Measurements from ENCODE around the gene RASAL1. TPM values are rescaled to one million over a fixed set of nuclear protein-coding genes. Genes with fewer than 3 reads are reported as not detected.
"Not testable (repeated sequence)": the region's sequence is repeated elsewhere in the genome, so short reads cannot be mapped to it uniquely, and the experiment has no call there.

Gene RASAL1
- total RNA-seq, 2 donors from 2014 or later = not detected

- DNase-seq (ENCODE audit: low spot score) = no peak
- intact Hi-C loops (cut with DNase I) = no loop called here
Observed at GRCh38 chr12:113127791-113128199, 7.8 kb downstream of the RASAL1 start.

- DNase-seq (ENCODE audit: low spot score) = no peak
- intact Hi-C loops (cut with DNase I) = no loop called here
Observed at GRCh38 chr12:113120670-113121370, 14.7 kb downstream of the RASAL1 start.

- DNase-seq (ENCODE audit: low spot score) = no peak
- intact Hi-C loops (cut with DNase I) = no loop called here
Observed at GRCh38 chr12:113119980-113120669, 15.4 kb downstream of the RASAL1 start.

DNA sequence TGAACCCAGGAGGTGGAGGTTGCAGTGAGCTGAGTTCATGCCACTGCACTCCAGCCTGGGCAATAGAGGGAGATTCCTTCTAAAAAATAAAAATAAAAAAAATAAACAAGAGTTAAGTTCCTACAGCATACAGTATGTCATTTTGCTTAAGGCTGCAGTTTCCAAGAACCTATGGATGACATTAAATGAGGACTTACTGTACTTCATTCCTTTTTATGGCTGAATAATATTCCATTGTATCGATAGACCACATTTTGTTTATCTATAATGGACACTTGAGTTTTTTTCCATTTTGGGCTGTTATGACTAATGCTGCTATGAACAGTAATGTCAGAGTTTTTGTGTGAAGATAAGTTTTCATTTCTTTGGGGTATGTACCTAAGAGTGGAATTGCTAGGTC, 17.4 kb downstream of the RASAL1 start:
- no peak for DNase-seq (ENCODE audit: low spot score)
- intact Hi-C loops (cut with DNase I) = no loop called here

GRCh38 chr12:113117684-113118083, 17.9 kb downstream of the RASAL1 start:
- intact Hi-C loops (cut with DNase I); DNase-seq (ENCODE audit: low spot score): not testable (repeated sequence)

DNA sequence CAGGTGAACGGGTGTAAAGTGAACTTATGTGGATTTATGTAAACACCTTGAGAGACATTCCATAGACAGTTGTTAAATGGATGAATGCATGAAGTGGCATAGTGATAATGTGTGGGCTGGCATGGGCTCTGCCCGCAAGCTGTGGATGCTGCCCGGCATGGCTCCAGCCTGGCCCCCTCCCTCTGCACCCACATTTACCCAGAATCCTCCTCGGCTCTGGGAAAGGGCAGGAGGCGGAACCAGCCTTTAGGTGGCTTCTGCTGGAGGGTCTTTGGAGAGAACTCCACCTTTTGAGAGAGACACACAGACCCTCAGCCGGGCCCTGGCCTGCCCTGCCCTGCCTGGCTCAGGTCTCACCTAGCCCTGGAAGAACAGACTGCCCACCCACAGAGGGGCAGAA, 18.7 kb downstream of the RASAL1 start:
- no peak for DNase-seq (ENCODE audit: low spot score)
- intact Hi-C loops (cut with DNase I) = no loop called here

DNA sequence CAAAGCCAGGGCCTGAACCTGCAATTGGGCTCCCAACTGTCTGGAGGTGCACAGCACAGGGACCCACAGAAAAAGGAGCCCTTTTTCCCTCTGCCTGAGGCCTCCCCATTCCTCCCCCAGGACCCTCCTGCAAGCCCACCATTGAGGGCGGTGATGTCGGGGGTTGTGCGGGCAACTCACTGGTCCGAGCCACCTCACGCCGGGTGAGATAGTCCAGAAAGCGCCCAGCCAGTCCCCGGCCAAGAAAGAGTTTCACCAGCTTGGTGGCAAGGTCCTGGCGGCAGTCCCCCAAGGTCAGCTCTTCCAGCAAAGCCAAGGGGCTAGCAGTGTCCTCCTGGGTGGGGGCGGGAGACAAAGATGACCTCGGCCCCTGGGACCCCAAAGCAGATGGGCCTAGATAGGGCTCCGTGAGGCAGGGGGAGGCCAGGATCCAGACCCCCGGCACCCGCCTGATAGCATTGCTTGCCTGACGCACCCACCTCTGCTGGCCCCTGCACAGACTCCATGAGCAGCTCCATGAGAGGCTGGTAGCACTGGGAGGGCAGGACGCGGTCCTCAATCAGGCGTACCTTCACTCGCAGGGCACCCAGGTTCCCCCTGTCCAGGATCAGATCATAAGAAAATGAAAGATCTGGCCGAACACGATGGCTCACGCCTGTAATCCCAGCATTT, 20.0 kb downstream of the RASAL1 start:
- intact Hi-C loops (cut with DNase I) = no loop called here
- DNase-seq (ENCODE audit: low spot score) = no peak

GRCh38 chr12:113114447-113115178, 20.9 kb downstream of the RASAL1 start:
- intact Hi-C loops (cut with DNase I) = no loop called here
- DNase-seq (ENCODE audit: low spot score) = no peak

GRCh38 chr12:113113397-113113796, 22.2 kb downstream of the RASAL1 start:
- intact Hi-C loops (cut with DNase I) = no loop called here
- no peak for DNase-seq (ENCODE audit: low spot score)

DNA sequence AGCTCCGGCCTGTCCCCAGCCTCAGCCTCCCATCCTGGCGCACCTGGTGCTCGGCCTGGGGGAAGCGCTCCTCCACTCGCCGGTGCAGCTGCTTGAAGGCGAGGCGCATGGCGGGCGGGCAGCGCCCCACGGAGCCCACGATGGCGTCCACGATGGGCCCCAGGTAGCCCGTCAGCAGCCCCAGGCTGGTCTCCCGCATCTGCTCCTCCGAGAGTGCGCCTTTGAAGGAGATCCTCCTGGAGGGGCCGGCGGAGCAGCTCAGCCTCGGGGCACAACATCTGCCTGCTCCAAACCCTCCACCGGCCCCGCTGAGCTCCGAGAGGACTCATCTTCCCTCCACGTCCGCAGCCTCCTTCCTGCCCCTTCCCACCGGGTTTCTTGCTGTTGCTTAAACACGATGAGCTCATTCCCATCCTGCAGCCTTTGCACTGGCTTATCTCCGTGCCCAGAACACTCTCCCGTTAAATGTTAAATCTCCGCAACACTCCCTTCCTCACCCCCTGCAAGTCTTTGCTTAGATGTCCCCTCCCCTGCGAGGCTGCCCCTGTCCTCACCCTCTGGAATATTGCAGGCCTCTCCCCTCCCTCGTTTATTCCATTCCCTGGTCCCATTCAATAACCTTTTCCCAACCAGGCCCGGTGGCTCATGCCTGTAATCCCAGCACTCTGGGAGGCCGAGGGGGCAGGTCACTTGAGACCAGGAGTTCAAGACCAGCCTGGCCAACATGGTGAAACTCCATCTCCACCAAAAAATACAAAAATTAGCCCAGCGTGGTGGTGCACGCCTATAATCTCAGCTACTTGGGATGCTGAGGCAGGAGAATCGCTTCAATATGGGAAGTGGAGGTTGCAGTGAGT, 23.3 kb downstream of the RASAL1 start:
- no peak for DNase-seq (ENCODE audit: low spot score)
- intact Hi-C loops (cut with DNase I) = no loop called here

GRCh38 chr12:113111247-113111646, 24.3 kb downstream of the RASAL1 start:
- intact Hi-C loops (cut with DNase I) = no loop called here
- DNase-seq (ENCODE audit: low spot score) = no peak

- DNase-seq (ENCODE audit: low spot score) = no peak
- intact Hi-C loops (cut with DNase I) = no loop called here
Observed at GRCh38 chr12:113109872-113110599, 25.5 kb downstream of the RASAL1 start.

DNA sequence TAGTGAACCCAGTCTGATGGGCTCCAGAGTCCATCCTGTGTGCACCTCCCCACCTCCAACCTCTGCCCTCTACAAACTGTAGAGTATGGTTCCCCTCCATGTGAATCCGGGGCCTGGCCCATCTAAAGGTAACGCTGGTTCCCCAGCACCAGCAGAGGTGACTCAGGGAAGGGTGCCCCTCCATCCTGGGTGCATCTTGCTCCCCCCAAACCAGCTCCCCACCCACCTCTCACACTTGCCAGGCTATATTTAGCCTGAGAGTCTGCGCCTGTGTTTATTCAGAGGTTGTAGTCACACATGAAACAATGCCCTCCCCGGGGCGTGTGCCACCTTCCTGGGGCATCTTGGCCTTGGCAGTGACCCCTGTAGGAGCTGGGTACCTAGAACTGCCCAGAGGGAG, 26.2 kb downstream of the RASAL1 start:
- DNase-seq (ENCODE audit: low spot score) = no peak
- intact Hi-C loops (cut with DNase I) = no loop called here

GRCh38 chr12:113108308-113108707, 27.3 kb downstream of the RASAL1 start:
- DNase-seq (ENCODE audit: low spot score) = no peak
- intact Hi-C loops (cut with DNase I) = no loop called here

DNA sequence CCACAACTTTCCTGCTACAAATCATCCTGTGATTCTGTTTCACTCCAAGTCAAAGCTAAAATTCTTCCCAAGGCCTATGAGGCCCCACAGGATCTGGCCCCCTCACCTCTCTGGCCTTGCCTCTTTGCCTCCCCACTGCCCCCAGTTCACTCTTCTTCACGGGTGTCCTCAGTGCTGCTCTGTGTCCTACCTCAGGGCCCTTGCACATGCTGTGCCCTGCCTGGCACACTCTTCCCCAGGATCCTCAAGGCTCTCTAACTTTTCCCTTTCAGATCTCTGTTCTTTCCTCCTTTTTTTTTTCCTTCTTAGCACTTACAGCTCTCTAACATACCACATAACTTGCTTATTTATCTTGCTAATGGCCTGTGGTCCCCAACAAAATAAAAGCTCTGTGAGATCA, 29.2 kb downstream of the RASAL1 start:
- no peak for DNase-seq (ENCODE audit: low spot score)
- intact Hi-C loops (cut with DNase I) = loop anchor here in 1 of 2 donors (2.0 kb wide), 1 partner anchor 32 kb away; no protein-coding TSS in a partner anchor

DNA sequence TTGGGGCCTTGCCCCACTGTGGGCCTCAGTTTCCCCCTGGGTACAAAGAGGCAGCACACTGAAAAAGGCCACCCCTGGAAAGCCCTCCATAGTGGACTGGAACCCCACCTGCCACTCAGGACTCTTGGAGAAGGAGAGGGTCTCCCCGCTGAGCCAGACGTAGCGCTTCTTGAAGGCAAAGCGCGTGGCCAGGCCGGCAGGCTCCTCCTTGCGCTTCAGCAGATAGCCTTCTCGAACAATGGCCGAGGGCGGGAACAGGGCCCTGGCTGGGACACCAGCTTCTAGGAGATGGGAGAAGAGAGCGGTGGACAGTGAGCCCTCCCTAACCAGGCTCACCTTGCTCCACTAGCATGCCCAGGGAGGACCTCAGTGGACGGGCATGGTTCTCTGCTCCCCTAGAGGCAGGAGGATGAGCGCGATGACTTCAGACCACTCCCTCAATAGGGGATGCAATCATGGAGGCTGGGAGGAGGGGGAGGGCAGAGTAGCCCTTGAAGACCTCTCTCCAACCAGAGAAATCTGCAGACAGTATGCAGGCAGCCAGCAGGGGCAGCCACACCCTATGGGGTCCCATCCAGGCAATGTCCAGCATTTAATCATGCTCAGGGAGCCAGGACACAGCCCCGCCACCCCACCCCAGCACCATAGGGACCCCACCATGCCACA, 29.8 kb downstream of the RASAL1 start:
- DNase-seq (ENCODE audit: low spot score) = no peak
- intact Hi-C loops (cut with DNase I) = loop anchor here in 1 of 2 donors (2.0 kb wide), 1 partner anchor 31 kb away; no protein-coding TSS in a partner anchor

DNA sequence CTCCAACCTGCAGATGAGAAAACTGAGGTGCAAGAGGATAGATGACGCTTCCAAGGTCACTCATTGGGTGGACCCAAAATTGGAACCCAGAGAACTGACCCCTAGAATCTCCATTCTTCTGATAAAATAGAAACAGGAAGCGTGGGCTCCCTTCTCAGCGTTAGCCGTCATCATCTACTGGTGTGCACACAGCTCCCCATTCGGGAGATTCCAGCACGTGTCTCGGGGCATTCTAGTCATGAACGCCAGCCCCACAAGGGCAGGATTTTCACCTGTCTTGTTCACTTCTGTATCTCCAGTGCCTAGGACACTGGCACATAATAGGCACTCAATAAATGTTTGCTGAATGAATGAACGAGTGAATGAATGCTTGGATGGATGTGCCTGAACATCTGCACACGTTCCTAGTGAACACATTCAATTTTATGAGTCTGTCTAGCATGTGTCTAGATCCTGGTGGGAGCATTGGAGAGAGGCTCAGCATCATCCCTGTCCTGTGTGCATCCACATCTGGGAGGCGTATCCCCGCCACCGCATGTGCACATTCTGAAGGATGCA, 30.5 kb downstream of the RASAL1 start:
- intact Hi-C loops (cut with DNase I) = no loop called here
- DNase-seq (ENCODE audit: low spot score) = no peak
